WERI-Rb-1 (cell line): ENCODE measurements around the gene MAP7D1.

Source experiments
- DNase-seq: peaks from one replicate; pipeline ENCODE4 v3.0.0-alpha.2; 2020
- H3K27ac ChIP-seq: fragments of 250-450 bp; sonication (Bioruptor Pico); 2 replicates; pipeline ENCODE4 v1.5.1; 2020; ENCODE audit warnings: mild to moderate bottlenecking, moderate library complexity
- H3K27me3 ChIP-seq: fragments of 250-450 bp; sonication (Bioruptor Pico); 2 replicates; pipeline ENCODE4 v1.5.1; 2021; ENCODE audit warnings: mild to moderate bottlenecking, low read depth, moderate library complexity; ENCODE audit not compliant: insufficient read depth, severe bottlenecking
- H3K36me3 ChIP-seq: fragments of 250-450 bp; sonication (Bioruptor Pico); 2 replicates; pipeline ENCODE4 v1.5.1; 2020; ENCODE audit warnings: mild to moderate bottlenecking, moderate library complexity
- H3K4me3 ChIP-seq: 2 replicates; pipeline ENCODE4 v1.5.1; 2011; ENCODE audit warnings: low read depth, mild to moderate bottlenecking, control low read depth, low read length
- H3K9me3 ChIP-seq: fragments of 250-450 bp; sonication (Bioruptor Pico); 2 replicates; pipeline ENCODE4 v1.5.1; 2021; ENCODE audit warnings: mild to moderate bottlenecking, moderate library complexity; ENCODE audit not compliant: severe bottlenecking
- TF ChIP-seq, protein P1 (sequence below): IDR thresholded peaks from 2 replicates; pipeline ENCODE4 v1.5.1; 2011; ENCODE audit warnings: low read depth, mild to moderate bottlenecking, control low read depth, inconsistent platforms, low read length

The MAP7D1 gene

DNA sequence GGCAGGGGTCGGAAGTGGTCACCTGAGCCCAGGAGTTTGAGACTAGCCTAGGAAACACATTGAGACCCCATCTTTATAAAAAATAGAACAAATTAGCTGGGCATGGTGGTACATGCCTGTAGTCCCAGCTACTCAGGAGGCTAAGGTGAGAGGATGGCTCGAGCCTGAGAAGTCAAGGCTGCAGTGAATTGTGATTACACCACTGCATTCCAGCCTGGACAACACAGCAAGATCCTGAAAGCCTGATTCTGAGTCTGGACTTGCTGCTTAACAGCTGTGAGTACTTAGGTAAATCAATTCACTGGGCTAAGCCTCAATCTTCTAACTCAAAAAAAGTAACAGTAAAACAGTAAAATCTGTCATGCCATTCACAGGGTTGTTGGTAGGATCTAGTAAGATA lies 11.5 kb upstream of the MAP7D1 start:
- DNase-seq: no peak
- TF ChIP-seq, protein P1, sequence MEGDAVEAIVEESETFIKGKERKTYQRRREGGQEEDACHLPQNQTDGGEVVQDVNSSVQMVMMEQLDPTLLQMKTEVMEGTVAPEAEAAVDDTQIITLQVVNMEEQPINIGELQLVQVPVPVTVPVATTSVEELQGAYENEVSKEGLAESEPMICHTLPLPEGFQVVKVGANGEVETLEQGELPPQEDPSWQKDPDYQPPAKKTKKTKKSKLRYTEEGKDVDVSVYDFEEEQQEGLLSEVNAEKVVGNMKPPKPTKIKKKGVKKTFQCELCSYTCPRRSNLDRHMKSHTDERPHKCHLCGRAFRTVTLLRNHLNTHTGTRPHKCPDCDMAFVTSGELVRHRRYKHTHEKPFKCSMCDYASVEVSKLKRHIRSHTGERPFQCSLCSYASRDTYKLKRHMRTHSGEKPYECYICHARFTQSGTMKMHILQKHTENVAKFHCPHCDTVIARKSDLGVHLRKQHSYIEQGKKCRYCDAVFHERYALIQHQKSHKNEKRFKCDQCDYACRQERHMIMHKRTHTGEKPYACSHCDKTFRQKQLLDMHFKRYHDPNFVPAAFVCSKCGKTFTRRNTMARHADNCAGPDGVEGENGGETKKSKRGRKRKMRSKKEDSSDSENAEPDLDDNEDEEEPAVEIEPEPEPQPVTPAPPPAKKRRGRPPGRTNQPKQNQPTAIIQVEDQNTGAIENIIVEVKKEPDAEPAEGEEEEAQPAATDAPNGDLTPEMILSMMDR: no peak
- Histone ChIP-seq H3K9me3 (no peaks in the 10 kb centered on the region), H3K27ac (no peak overlapping the region), H3K27me3 (no peaks in the 10 kb centered on the region), H3K4me3 (no peak overlapping the region), H3K36me3 (peaks cover 4% of the 10 kb centered on the region)

DNA sequence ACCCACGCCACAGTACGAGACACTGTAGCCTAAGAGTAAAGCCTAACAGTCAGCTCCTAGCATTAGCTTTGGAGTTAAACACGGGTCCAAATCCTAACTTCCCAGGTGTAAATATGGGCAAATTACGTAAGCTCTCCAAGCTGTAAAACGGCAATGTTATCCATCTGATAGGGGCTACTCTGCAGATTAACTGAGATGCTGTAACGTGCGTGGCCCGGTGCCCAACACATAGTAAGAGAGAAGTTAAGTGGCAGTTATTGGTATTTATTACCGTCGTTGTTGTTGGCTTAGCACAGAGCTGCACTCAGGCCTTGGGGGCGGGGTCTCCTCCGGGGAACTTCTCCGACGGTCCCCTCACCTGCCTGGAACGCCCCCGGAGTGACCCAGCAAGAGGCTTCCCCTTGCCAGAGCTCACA lies 7.1 kb upstream of the MAP7D1 start:
- H3K27me3 ChIP-seq: no peaks in the 10 kb centered on the region
- no peaks in the 10 kb centered on the region; the same call in 1 of the 2 replicates for H3K36me3 ChIP-seq
- DNase-seq: no peak
- no peaks in the 10 kb centered on the region for H3K9me3 ChIP-seq
- peak overlapping the region; percentile 64 for H3K4me3 ChIP-seq
- H3K27ac ChIP-seq: peak overlapping the region; percentile 83
- TF ChIP-seq, protein P1: no peak

DNA sequence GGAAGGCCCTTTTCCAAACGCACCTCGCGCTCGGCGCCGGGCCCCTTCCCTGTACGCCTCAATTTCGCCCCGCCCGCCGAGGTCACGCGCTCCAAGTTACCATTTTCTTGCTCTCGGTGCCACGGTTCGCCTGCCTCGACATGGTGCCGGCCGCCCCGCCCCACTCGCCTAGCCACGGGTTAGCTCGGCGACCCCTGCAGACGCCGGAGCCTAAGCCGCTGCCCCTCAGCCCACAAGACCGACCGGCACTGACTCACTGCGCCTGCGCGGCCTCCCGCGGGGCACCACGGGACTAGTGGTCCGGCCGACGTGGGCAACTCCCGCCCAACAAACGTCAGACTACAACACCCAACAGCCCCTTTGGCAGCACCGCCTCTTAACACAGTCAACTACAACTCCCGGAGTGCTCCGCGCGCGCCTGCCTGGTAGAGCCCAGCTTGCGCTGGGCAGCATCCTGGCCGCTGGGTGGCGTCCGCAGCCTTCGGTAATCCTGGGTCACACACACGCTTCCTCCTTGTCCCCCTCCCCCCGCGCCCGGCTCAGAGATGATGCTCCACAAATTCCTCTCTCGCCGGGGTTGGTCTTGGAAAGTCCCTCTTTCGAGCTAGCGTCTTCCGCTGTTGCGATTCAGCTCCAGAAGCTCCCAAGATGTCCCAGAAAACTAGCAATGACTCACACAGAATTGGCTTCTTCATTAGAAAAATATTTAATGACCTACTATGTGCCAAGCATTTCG lies 6.6 kb upstream of the MAP7D1 start, which contains the start of gene TRAPPC3:
TSS of gene TRAPPC3 (minus strand) at position 250 of the 736 bp plus-strand sequence. CDS start at position 142, 108 bp downstream.
- H3K27ac ChIP-seq: peak within 1 kb of the TSS; percentile 90
- TF ChIP-seq, protein P1: peak; percentile 95

DNA sequence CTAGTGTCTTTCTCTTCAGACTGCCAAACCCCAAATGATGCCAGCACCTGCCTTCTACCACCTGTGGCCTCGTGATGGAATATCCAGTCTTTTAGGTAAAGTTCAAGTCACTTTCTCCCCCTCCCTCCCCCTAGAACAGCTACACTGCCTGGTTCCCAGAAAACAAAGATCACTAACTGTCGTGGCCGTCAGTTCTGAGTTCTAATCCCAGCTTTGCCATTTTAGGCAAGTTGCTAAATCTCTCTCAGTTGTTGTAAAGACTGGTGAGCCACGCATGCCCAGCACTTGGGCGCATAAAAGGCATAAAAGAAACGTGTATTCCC lies 6.0 kb upstream of the MAP7D1 start:
- Histone ChIP-seq H3K4me3 (peak overlapping the region; percentile 7; the same call in 1 of the 2 replicates), H3K9me3 (no peaks in the 10 kb centered on the region), H3K27me3 (no peaks in the 10 kb centered on the region), H3K27ac (peak overlapping the region; percentile 90), H3K36me3 (no peaks in the 10 kb centered on the region; the same call in 1 of the 2 replicates)
- DNase-seq: no peak
- TF ChIP-seq, protein P1: no peak

More for the DNA sequence above, 6.6 kb upstream of the MAP7D1 start, which contains the start of gene TRAPPC3:
- H3K27me3 ChIP-seq: no peaks in the 10 kb centered on the region
- peak within 1 kb of the TSS; percentile 64 for H3K4me3 ChIP-seq
- H3K36me3 ChIP-seq: no peaks in the 10 kb centered on the region; the same call in 1 of the 2 replicates
- DNase-seq: peak; percentile 99
- H3K9me3 ChIP-seq: no peaks in the 10 kb centered on the region

DNA sequence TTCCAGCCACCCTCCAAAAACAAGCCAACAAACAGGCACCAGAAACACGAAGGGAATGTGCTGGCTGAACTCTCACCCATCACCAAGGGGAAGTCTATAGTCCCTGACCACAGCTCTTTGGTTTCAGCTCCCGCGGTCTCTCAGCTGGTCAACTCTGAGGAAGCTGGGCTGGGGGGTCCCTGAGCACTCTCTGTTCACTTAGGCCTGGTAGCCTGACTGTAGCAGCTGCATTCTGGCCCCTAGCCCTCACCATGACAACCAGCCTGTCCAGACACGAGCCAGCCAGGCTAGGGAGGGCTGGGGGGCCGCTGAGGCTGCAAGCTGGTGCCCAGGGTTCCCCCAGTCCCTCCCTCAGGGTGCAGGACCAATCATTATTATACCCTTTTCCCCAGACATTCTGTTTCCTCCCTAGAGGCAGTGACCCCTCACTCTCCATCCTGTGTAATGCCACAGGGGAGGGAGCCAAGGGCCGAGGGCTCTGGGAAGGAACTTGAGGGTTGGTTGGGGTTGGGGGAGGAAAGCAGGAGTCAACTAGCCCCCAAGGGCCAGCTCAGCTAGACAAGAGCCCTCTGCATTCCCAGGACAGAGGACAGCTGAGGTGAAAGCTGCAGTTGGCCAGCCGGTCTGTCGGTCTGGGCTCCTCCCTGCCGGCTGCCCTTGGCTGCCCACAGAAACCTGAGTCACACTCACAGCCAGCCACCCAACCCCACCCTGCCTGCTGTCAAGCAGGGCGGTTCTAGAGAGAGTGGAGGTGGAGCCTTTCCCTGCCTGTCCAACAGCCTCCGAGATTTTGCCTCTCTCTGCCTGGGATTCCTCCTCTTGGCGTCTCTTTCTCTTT lies 5.4 kb upstream of the MAP7D1 start:
- peak overlapping the region; percentile 14; the same call in 1 of the 2 replicates for H3K4me3 ChIP-seq
- H3K9me3 ChIP-seq: no peaks in the 10 kb centered on the region
- H3K36me3 ChIP-seq: no peaks in the 10 kb centered on the region; the same call in 1 of the 2 replicates
- no peaks in the 10 kb centered on the region for H3K27me3 ChIP-seq
- H3K27ac ChIP-seq: peak overlapping the region; percentile 90
- TF ChIP-seq, protein P1: no peak
- DNase-seq: peak; percentile 99
